ENCODE measurements around the gene THRA.

Gene THRA

GRCh38 chr17:40084477-40084876 is 21.7 kb downstream of the THRA start:
- no peak for DNase-seq (ENCODE audit: low read depth in 2 of 2)

- DNase-seq (ENCODE audit: low read depth in 2 of 2), result no peak
Observed at GRCh38 chr17:40086150-40087044, 23.6 kb downstream of the THRA start.

- no peak for DNase-seq (ENCODE audit: low read depth in 2 of 2)
Observed at GRCh38 chr17:40087049-40087794, 24.5 kb downstream of the THRA start.

- no peak for DNase-seq (ENCODE audit: low read depth in 2 of 2)
Observed at GRCh38 chr17:40087903-40088718, 25.3 kb downstream of the THRA start.

DNA sequence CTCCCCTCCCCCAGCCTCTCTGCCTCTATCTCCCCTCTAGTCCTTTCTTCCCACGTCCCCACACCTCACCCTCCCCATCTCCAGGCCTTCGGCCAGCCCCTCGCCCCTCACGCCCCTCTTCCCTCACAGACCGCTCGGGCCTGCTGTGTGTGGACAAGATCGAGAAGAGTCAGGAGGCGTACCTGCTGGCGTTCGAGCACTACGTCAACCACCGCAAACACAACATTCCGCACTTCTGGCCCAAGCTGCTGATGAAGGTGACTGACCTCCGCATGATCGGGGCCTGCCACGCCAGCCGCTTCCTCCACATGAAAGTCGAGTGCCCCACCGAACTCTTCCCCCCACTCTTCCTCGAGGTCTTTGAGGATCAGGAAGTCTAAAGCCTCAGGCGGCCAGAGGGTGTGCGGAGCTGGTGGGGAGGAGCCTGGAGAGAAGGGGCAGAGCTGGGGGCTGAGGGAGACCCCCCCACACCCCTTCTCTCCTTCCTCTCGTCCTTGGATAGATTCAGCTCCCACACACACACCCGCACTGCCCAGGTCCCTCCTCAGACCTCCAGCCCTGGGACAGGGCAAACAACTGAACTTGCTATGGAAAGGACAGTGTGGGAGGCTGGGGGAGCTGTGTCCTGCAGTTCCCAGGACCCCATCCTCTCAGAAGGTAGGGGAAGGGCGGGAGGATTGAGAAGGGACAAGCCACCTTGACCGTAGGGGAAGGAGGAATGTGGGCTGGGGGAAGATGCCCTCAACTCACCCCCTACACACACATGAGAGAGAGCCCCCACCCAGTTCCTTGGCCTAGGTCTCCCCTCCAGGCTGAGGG is 26.5 kb downstream of the THRA start:
- DNase-seq (ENCODE audit: low read depth in 2 of 2), result no peak

GRCh38 chr17:40090237-40091119 is 27.7 kb downstream of the THRA start:
- DNase-seq (ENCODE audit: low read depth in 2 of 2), result no peak

DNA sequence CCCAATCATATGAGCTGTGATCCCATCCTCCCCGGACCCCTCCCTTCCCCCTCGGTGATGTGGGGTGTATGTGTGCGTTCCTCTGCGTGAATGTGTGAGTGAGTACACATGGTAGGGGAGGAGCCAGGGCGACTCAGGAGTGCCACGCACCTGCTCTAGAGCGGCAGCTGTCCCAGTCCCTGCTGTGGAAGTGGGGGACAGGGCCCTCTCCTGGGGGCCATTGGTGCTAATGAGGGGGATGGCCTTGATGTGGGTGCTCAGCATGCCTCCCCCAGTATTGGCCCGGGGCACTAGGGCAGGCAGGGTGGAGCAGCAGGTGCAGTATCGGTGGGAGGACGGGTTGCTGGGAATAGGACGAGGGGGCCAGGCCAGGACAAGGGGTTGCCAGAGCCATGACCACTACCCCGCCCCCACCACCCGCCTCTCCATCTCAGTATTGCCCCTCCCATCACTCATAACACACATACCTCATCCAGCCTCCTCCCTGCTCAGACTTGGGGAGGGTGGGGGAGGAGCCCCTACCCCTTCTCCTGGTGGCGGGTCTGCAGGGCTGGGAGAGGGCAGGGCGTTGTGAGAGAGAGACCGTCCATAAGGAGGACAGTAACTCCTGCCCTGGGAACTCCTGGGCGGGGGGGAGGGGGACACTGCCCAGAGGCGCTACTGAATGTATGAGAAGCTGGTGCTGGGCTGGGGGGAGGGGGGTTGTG is 29.1 kb downstream of the THRA start:
- DNase-seq (ENCODE audit: low read depth in 2 of 2), result no peak

- DNase-seq (ENCODE audit: low read depth in 2 of 2), result no peak
Observed at GRCh38 chr17:40092581-40092980, 29.8 kb downstream of the THRA start.

- DNase-seq (ENCODE audit: low read depth in 2 of 2), result no peak
Observed at GRCh38 chr17:40093005-40093579, 30.3 kb downstream of the THRA start.

- no peak for DNase-seq (ENCODE audit: low read depth in 2 of 2)
Observed at GRCh38 chr17:40093580-40094201, 30.9 kb downstream of the THRA start.

- DNase-seq (ENCODE audit: low read depth in 2 of 2), result no peak
Observed at GRCh38 chr17:40094874-40095273, 32.1 kb downstream of the THRA start.

DNA sequence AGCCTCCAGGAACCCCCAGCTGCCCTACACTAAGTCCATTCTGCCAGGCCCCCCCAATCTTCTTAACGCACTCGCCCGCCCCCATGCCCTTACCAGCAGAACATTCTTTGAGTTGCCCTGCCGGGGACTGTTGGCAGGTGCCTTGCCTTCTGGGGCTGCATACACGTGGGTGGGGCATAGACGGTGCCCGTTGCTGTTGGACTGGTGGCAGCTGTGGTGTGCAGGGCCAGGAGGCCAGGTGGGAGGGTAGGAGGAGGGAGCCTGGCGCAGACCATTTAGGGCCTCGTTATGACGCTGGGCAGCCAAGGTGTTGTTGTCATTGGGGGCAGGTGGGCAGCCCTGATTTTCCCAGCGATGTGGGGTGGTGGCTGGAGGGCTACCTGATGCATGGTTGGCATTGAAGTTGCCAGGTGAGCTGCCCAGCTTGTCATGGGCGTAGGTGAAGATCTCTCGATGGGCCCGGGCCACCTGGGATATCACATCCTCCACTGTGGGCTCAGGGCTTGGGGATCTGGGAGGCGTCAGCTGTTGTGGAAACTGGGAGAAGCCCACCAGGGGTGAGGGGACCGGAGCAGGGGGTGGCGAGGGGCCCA is 32.7 kb downstream of the THRA start:
- no peak for DNase-seq (ENCODE audit: low read depth in 2 of 2)

DNA sequence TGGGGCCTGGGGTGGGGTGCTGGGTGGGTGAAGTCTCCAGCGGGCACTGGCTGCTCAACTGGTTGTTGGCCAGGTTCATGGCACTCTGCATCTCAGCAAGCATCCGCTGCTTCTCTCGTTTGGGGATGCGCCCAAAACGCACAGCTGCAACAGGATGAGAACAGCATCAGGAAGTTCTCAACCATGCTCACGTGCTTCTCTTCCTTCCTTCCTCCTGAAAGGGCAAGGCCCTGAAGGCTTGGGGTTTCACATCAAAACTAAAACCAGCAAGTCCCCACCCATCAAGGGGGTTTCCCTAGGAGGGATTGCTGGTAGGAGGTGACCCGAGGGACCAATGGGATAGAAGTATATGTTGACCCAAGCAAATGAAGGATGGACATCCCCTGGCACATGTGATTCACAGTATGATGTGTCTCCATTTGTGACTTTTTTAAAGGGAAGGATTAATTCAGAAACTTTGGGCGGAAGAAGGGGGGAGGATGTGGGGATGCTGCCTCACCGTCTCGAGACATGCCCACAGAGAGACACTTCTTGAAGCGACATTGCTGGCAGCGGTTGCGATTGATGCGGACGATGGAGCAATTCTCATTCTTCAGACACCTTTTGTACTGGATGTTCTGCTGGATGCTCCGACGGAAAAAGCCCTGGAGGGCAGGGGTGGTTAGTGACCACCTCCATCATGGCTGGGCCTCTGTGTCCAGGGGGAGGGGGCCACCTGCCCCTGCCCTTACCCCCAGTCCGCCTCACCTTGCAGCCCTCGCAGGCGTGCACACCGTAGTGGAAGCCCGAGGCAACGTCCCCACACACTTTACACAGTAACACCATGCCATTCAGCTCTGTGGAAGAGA is 33.4 kb downstream of the THRA start:
- peak; percentile 52 to 64 for DNase-seq (ENCODE audit: low read depth in 2 of 2)

- no peak for DNase-seq (ENCODE audit: low read depth in 2 of 2)
Observed at GRCh38 chr17:40097087-40097486, 34.3 kb downstream of the THRA start.

DNA sequence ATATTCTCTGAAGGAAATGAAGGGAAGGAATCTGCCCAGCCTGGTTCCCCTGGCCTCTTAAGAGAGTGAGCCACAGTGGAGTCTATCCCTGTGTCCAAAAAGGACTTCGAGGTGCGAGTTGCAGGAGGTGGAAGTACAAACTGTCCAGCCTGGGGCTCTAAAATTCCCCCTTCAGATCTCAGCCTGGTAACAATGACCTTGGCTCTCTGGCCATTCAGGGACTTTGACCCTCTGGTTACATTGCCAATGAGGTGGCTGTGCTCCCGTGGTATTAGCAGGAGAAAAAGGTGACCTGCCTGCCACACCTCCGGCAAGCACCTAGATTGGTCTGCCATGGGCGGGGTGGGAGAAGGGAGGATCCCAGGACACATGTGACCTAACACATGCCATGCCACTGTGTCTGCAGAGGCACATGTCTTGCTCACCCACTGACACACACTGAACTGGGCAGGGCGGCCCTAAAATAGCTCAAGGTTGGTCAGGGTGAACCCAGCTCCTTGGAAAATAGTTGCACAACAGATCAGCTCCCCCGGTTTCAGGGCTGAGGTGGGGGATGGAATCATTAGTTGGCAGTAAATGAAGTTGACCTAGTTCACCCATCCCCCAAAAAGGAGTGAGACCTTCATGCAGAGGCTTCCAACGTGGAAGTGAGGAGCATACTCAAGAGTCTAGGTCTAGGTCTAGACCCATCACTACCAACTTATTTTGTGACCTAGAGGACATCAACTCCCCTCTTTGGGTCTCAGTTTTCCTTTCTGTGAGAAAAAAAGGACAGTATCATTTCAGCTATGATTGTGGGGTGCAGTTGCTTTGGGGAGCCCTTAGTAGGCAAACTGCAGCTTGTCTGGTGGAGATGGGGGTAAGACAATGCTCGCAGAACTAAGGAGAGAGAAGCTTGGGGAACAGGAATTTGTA is 35.4 kb downstream of the THRA start:
- DNase-seq (ENCODE audit: low read depth in 2 of 2), result no peak

DNA sequence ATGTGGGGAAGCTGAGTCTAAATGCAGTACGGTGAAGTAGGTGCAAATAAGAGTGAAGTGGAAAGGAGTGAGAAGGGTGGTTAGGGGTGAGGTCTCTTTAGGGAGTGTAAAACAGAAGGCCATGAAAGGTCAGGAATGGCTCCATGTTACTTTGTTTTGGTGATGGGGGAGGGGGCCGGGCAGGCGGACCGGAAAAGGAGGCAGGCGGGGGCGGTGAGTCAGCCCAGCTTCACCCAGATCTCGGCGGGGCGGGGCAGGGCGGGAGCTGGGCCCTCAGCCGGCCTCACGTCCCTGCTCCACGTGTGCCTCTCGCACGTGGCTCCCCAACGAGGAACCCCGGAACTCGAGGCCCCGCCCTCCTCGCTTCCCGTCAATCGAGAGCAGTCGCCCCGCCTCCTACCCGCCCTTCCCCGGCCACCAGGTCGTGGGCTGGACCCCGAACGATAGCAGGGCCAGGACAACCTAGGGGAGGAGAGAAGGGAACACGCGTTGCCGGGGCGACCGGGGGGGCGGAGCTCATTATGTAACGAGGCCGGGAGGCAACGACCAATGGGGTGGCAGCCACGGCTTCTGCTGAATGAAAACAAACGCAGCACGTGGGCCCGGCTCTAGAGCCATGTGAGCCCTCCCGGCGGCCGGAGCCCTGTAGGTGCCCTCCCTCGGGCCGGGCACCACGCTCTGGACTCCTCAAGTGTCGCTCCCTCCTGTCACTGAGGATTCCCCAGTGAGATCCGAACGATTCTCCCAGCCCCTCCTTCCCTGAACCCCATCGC is 36.3 kb downstream of the THRA start:
- peak; percentile 96 to 99 for DNase-seq (ENCODE audit: low read depth in 2 of 2)
